ENCODE data around the gene ACADVL. TPM values are rescaled to one million over a fixed set of nuclear protein-coding genes. Genes with fewer than 3 reads are reported as not detected.

Gene ACADVL
- total RNA-seq, 1 experiment from 2014 or later, result 305 TPM

DNA sequence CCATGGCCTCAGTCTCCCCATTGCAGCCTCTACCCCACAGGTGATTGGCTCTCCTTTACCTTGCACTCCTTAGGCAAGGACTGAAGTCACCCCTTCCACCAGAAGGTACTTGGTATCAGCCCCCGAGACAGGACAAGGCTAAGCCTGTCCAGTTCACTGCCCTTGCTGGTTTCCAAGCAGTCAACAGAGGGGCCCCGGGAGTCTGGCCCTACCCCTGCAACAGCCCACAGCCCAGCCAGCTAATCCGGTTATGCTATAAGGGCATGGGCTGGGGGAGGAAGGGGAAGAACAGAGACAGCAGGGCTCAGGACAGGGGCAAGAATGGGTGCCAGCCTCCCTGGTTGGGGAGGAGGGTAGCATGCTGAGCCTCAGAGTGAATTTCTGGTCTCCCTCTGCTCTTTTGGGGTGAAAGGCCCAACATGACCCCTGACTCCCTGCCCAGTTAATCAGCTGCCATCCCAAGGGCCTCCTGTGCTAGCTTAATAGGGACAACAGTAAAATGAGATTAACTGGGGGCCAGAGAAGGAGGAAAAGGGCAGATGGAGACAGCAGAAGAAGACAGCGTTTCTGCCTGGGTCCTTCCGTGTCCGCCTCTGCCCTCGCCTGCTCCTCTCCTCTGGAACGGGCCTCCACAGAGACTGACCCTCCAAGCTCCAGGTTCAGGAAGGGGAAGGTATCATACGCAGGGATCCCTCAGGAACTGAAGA, 10.8 kb upstream of the ACADVL start:
- CTCF ChIA-PET, result no interaction called here
- POLR2A ChIA-PET, result no interaction called here

DNA sequence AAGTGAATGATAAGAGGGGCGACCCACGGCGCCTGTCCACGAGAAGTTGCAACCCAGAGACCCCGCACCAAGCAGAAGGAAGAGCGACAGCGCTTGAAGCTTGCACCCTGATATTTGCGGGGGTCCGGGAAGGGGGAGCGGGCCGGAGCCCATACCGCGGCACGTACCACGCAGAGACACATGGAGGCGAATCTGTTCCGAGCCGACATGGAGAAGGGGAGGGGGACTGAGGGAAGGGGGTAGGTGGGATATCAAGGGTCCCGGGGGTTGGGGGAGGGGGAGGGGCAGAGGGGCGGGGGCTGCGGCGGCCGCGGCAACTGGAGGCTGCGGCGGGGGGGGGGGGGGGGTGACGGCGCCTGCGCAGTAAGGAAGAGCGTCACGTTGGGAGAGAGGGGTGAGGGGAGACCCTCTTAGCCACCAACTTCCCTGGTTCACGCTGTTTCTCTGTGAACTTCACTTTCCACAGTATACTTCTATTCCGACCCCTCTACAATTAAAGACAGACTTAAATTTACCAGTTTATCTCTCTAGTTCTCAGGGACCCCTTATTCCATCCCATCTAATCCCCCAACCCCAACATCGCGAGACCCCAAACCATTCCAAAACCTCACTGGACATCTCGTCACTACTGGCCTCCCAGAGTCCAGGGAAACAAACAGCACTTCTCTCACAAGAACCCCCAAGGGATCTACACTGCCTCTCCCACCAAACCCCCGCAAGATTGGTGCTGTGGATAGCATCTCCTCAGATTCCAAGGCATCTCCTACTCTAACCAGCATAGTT, 8.1 kb upstream of the ACADVL start:
- in situ Hi-C loops (cut with HindIII; ENCODE audit: low pct_unique_long_range_greater_than_20kb, low sequenced_read_pairs) (no loop called here), intact Hi-C loops (cut with micrococcal nuclease; ENCODE audit: unreplicated experiment) (no loop called here)
- no peaks in the 10 kb centered on the region for H3K36me3 ChIP-seq (ENCODE audit: control insufficient read depth, insufficient read depth, low read length)
- peaks cover 7% of the 10 kb centered on the region for H3K4me1 ChIP-seq (ENCODE audit: control insufficient read depth, insufficient read depth, low read length)
- no peak overlapping the region for H3K27ac ChIP-seq (ENCODE audit: low read length)
- DNase-seq (ENCODE audit: low read depth, low spot score) (no peak), ATAC-seq (no peak)
- CTCF ChIA-PET, result no interaction called here
- H3K4me3 ChIP-seq (ENCODE audit: low read depth in 2 of 2, low read length in 2 of 2), result no peak overlapping the region
- BruUV-seq (replicated peaks), result no TSS peak
- TF ChIP-seq, protein P1, sequence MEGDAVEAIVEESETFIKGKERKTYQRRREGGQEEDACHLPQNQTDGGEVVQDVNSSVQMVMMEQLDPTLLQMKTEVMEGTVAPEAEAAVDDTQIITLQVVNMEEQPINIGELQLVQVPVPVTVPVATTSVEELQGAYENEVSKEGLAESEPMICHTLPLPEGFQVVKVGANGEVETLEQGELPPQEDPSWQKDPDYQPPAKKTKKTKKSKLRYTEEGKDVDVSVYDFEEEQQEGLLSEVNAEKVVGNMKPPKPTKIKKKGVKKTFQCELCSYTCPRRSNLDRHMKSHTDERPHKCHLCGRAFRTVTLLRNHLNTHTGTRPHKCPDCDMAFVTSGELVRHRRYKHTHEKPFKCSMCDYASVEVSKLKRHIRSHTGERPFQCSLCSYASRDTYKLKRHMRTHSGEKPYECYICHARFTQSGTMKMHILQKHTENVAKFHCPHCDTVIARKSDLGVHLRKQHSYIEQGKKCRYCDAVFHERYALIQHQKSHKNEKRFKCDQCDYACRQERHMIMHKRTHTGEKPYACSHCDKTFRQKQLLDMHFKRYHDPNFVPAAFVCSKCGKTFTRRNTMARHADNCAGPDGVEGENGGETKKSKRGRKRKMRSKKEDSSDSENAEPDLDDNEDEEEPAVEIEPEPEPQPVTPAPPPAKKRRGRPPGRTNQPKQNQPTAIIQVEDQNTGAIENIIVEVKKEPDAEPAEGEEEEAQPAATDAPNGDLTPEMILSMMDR (IDR thresholded peaks at IDR 0.05), result no peak
- TF ChIP-seq TCF7L2 (IDR thresholded peaks at IDR 0.05; ENCODE audit: low read depth, low read length), result no peak
- no peak for TF ChIP-seq SIN3A (IDR thresholded peaks at IDR 0.05; ENCODE audit: borderline replicate concordance, insufficient read depth, low read depth, low read length)
- TF ChIP-seq, protein P2, sequence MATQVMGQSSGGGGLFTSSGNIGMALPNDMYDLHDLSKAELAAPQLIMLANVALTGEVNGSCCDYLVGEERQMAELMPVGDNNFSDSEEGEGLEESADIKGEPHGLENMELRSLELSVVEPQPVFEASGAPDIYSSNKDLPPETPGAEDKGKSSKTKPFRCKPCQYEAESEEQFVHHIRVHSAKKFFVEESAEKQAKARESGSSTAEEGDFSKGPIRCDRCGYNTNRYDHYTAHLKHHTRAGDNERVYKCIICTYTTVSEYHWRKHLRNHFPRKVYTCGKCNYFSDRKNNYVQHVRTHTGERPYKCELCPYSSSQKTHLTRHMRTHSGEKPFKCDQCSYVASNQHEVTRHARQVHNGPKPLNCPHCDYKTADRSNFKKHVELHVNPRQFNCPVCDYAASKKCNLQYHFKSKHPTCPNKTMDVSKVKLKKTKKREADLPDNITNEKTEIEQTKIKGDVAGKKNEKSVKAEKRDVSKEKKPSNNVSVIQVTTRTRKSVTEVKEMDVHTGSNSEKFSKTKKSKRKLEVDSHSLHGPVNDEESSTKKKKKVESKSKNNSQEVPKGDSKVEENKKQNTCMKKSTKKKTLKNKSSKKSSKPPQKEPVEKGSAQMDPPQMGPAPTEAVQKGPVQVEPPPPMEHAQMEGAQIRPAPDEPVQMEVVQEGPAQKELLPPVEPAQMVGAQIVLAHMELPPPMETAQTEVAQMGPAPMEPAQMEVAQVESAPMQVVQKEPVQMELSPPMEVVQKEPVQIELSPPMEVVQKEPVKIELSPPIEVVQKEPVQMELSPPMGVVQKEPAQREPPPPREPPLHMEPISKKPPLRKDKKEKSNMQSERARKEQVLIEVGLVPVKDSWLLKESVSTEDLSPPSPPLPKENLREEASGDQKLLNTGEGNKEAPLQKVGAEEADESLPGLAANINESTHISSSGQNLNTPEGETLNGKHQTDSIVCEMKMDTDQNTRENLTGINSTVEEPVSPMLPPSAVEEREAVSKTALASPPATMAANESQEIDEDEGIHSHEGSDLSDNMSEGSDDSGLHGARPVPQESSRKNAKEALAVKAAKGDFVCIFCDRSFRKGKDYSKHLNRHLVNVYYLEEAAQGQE (IDR thresholded peaks at IDR 0.05; ENCODE audit: insufficient read depth in 1 of 2, low read depth in 2 of 2, low read length in 1 of 2), result no peak
- no peak for TF ChIP-seq POLR2AphosphoS5 (IDR thresholded peaks at IDR 0.05; ENCODE audit: low read depth, low read length)
- POLR2A ChIA-PET, result no interaction called here
- H3K27me3 ChIP-seq (ENCODE audit: control insufficient read depth, insufficient read depth, low read length), result no peaks in the 10 kb centered on the region
- H3K9me3 ChIP-seq (ENCODE audit: control insufficient read depth, insufficient read depth, low read depth, low read length), result no peaks in the 10 kb centered on the region

More for the DNA sequence above, 10.8 kb upstream of the ACADVL start:
- no peak overlapping the region for H3K4me3 ChIP-seq (ENCODE audit: low read depth in 2 of 2, low read length in 2 of 2)
- in situ Hi-C loops (cut with HindIII; ENCODE audit: low pct_unique_long_range_greater_than_20kb, low sequenced_read_pairs) (no loop called here), intact Hi-C loops (cut with micrococcal nuclease; ENCODE audit: unreplicated experiment) (no loop called here)
- no peak overlapping the region for H3K27ac ChIP-seq (ENCODE audit: low read length)
- TF ChIP-seq SIN3A (IDR thresholded peaks at IDR 0.05; ENCODE audit: borderline replicate concordance, insufficient read depth, low read depth, low read length) (no peak), POLR2AphosphoS5 (IDR thresholded peaks at IDR 0.05; ENCODE audit: low read depth, low read length) (no peak), TCF7L2 (IDR thresholded peaks at IDR 0.05; ENCODE audit: low read depth, low read length) (no peak)
- TF ChIP-seq, protein P1 (IDR thresholded peaks at IDR 0.05), result no peak
- TF ChIP-seq, protein P2 (IDR thresholded peaks at IDR 0.05; ENCODE audit: insufficient read depth in 1 of 2, low read depth in 2 of 2, low read length in 1 of 2), result no peak
- no peaks in the 10 kb centered on the region for H3K9me3 ChIP-seq (ENCODE audit: control insufficient read depth, insufficient read depth, low read depth, low read length)
- no peaks in the 10 kb centered on the region for H3K27me3 ChIP-seq (ENCODE audit: control insufficient read depth, insufficient read depth, low read length)
- BruUV-seq (replicated peaks), result no TSS peak
- H3K36me3 ChIP-seq (ENCODE audit: control insufficient read depth, insufficient read depth, low read length), result no peaks in the 10 kb centered on the region
- ATAC-seq, result no peak
- DNase-seq (ENCODE audit: low read depth, low spot score), result no peak
- peaks cover 4% of the 10 kb centered on the region for H3K4me1 ChIP-seq (ENCODE audit: control insufficient read depth, insufficient read depth, low read length)
